Uterus (tissue), 2 donors: Measurements from ENCODE around the gene ANKRD36C.
"Not testable (repeated sequence)": the region's sequence is repeated elsewhere in the genome, so short reads cannot be mapped to it uniquely, and the experiment has no call there.

ENCODE experiments used
- POLR2A ChIP-seq, 2 donors: fragments of 450-650 bp; IDR thresholded peaks; one replicate each; pipeline ENCODE4 v1.6.1; 2016; ENCODE audit warnings: antibody characterized with exemption in 2 of 2, mild to moderate bottlenecking in 1 of 2, moderate library complexity in 1 of 2
- TF ChIP-seq, protein P1 (sequence below), 4 experiments: fragments of 200-600 bp in 2 of 4; fragments of 450-650 bp in 2 of 4; sonication (generic) in 2 of 4; IDR thresholded peaks; one replicate each; pipeline ENCODE4 v1.5.1; 2016 to 2019; ENCODE audit warnings: antibody characterized with exemption in 4 of 4, mild to moderate bottlenecking in 2 of 4, moderate library complexity in 1 of 4

DNA sequence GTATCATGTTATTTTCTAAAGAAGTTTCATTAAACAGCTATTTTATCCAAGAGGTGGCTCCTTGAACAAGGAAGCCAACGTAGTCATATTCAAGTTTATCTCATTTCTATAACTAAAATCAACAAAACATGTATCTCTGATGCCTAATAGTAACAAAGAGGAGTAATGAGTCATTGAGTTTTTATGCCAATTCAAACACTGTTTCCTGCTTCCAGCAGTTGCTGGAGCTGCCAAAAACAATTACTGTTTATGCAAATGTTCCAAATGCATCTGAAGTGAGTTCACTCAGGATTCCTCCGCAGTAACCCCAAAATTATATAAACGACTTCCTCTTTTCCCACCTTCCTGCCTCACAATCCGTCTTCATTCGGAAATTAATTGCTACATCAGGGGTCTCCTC, 80.2 kb downstream of the ANKRD36C start:
- TF ChIP-seq, protein P1, sequence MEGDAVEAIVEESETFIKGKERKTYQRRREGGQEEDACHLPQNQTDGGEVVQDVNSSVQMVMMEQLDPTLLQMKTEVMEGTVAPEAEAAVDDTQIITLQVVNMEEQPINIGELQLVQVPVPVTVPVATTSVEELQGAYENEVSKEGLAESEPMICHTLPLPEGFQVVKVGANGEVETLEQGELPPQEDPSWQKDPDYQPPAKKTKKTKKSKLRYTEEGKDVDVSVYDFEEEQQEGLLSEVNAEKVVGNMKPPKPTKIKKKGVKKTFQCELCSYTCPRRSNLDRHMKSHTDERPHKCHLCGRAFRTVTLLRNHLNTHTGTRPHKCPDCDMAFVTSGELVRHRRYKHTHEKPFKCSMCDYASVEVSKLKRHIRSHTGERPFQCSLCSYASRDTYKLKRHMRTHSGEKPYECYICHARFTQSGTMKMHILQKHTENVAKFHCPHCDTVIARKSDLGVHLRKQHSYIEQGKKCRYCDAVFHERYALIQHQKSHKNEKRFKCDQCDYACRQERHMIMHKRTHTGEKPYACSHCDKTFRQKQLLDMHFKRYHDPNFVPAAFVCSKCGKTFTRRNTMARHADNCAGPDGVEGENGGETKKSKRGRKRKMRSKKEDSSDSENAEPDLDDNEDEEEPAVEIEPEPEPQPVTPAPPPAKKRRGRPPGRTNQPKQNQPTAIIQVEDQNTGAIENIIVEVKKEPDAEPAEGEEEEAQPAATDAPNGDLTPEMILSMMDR (IDR thresholded peaks at IDR 0.05): not testable (repeated sequence)
- TF ChIP-seq POLR2A (IDR thresholded peaks at IDR 0.05): not testable (repeated sequence)
